VCaP (cell line): ENCODE measurements around the gene GAA.

Experiments
- H3K27ac ChIP-seq: fragments of 450-650 bp; 2 replicates; pipeline ENCODE4 v1.5.1; 2017
- TF ChIP-seq, protein P1 (sequence below): fragments of 450-650 bp; conservative IDR thresholded peaks from 2 replicates; pipeline ENCODE4 v1.5.1; 2017; ENCODE audit warnings: mild to moderate bottlenecking, moderate library complexity

Gene GAA

DNA sequence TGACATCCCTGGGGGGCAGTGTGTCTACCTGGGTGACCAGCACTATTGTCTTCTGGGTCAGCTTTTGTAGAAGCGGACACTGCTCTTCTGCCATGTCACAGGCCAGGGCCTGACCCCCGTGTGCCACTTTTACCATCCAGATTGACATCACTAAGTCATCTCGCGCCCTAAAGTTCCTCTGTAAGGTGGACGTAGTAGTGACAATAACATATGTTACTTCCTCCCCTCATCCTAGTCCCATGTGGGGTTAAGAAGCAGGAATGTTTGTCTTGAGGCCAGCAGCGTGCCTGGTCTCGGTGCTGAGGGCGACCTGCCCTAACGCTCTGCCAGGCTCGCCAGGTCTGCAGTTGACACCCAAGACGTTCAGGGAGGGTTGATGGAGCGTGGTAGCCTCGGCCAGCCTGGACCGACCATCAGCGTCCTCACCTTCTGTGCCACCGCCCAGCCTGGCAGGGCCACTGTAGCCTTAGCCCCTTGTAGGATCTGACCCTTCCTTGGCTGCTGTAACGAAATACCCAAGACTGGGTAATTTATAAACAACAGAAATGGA lies 20.7 kb downstream of the GAA start:
- no peak overlapping the region for H3K27ac ChIP-seq
- TF ChIP-seq, protein P1, sequence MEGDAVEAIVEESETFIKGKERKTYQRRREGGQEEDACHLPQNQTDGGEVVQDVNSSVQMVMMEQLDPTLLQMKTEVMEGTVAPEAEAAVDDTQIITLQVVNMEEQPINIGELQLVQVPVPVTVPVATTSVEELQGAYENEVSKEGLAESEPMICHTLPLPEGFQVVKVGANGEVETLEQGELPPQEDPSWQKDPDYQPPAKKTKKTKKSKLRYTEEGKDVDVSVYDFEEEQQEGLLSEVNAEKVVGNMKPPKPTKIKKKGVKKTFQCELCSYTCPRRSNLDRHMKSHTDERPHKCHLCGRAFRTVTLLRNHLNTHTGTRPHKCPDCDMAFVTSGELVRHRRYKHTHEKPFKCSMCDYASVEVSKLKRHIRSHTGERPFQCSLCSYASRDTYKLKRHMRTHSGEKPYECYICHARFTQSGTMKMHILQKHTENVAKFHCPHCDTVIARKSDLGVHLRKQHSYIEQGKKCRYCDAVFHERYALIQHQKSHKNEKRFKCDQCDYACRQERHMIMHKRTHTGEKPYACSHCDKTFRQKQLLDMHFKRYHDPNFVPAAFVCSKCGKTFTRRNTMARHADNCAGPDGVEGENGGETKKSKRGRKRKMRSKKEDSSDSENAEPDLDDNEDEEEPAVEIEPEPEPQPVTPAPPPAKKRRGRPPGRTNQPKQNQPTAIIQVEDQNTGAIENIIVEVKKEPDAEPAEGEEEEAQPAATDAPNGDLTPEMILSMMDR: no peak

DNA sequence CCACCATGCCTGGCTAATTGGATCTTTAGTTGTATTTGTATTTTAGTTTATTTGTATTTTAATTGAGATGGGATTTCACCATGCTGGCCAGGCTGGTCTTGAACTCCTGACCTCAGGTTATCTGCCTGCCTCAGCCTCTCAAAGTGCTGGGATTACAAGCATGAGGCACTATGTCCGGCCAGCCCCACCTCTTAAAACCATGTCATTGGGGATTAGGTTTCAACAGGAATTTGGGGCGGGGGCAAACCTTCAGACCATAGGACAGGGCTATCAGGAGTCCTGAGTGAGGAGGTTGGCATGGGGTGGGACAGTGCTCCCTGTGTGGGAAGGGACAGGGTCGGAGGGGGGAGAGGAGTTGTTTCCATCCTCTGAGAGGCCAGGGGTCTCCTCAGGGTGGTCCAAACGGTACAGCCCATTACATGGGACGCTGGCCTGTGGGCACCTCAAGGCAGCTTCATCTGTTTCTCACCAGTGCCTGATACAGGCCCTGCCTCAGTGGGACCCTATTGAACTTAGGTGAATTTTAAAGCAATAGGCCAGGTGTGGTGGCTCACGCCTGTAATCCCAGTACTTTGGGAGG lies 21.6 kb downstream of the GAA start:
- TF ChIP-seq, protein P1: no peak
- H3K27ac ChIP-seq: no peak overlapping the region

DNA sequence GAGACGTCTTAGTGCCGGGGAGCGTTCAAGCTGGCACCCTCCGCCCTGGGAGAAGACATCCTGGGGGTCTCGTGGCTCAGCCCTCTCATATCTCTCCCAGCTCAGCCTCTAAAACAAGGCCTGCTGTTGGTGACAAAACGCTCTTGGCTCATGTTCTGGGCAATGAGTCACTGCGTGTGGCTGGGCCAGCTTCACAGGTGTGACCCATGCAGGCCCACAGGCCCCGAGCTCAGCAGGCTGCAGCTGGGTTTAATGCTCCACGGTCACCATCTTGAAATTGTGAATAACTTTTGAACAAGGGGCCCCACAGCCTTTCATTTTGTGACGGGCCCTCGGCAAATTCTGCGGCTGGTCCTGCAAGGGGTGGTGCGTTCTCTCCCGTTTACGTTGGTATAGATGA lies 22.4 kb downstream of the GAA start:
- H3K27ac ChIP-seq: peak overlapping the region; percentile 38
- TF ChIP-seq, protein P1: no peak

DNA sequence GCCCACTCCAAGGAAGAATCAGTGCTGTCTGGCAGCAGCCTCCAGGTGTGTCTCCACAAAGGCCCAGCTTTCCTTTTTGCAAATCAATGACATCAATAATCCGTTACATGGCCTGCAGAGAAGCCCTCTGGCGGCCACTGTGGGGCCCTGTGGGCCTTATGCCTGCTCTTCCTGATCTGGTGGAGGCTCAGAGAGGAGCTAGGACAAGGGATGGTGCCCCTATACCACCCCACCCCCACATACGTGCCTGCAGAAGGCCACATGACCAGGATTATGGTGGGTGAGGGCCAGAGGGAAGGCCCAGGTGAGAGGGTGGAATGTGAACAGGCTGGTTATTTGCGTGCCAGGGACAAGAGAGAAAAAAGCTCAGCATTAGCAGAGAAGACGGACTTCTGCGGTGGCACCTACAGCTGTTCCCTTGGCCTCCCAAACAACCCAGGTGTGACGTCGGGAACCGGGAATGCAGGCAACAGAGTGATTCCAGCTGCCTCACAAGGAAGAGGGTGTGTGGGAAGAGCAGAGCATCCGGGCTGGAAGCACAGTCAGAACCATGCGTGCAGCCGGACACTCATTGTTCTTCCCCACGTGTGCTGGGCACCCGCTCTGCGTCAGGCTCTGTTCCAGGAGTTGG lies 23.1 kb downstream of the GAA start:
- TF ChIP-seq, protein P1: peak; percentile 80
- peak overlapping the region; percentile 38 for H3K27ac ChIP-seq

DNA sequence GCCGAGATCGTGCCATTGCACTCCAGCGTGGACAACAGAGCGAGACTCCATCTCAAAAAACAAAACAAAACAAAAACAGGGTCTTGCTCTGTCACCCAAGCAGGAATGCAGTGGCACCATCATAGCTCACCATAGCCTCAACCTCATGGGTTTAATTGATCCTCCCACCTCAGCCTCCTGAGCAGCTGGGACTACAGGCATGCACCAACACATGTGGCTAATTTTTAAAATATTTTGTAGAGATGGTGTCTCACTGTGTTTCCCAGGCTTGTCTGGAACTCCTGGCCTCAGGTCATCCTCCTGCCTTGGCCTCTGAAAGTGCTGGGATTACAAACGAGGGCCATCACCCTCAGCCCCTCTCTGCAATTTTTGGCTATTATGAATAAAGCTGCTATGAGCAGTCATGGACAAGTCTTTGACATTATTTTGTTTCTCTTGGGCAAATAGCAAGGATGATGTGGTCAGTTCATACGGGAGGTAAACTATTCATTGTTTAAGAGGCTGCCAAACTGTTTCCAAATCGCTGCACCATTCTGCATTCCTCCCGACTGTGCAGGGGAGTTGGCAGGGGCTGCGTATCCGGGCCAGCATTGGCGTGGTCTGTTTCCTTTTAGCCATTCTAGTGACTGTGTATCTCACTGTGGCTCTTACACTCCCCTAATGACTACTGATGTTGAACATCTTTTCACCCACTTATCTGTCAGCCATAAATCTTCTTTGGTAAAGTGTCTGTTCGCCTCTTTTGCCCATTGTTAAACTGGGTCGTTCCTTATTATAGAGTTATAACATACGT lies 24.5 kb downstream of the GAA start:
- no peak overlapping the region for H3K27ac ChIP-seq
- TF ChIP-seq, protein P1: no peak

DNA sequence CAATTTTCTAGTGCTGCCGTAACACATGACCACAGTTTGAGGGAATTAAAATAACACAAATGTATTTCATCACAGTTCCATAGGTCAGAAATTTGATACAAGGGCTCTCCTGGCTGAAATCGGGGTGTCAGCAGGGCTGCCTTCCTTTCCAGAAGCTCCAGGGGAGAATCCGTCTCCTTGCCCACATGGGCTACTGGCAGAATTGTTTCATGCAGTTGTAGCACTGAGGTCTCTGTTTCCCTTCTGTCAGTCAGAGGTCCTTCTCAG lies 25.0 kb downstream of the GAA start:
- TF ChIP-seq, protein P1: no peak
- H3K27ac ChIP-seq: no peak overlapping the region

DNA sequence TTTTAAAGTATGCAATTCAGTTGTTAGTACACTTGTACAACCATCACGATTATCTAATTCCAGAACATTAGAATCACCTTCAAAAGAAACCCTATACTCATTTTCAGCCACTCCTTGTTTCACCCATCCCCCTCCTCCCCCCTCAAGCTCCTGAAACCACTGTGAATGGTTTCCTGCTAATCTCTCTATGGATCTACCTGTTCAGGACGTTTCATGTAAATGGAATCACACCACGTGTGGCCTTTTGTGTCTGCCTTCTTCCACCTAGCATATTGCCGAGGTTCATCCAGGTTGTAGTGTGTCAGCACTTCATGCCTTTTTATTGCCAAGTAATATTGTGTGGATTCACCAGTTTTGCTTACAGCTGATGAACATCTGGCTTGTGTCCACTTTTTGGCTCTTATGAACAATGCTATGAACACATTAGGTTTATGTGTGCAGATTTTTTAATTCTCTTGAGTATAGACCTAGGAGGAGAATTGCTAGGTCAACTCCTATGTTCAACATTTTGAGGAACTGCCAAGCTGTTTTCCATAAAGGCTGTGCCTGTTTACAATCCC lies 27.7 kb downstream of the GAA start:
- H3K27ac ChIP-seq: peak overlapping the region; percentile 90
- TF ChIP-seq, protein P1: no peak
